HepG2 (cell line): ENCODE measurements around the gene CTIF. TPM values are rescaled to one million over a fixed set of nuclear protein-coding genes. Genes with fewer than 3 reads are reported as not detected.

ENCODE experiments used
- ATAC-seq: fragments of 200-7000 bp; cut with Tn5 transposase; 3 replicates; pipeline ENCODE4 v1.9.1; 2020; ENCODE audit warnings: mild to moderate bottlenecking, moderate library complexity
- BruUV-seq: library from RNA; stranded (reverse); fragments of 400-500 nt; replicated peaks from 2 replicates; lab custom pipeline; 2021; lab: Mats Ljungman, UMichigan
- CTCF ChIA-PET: fragments of 300-600 bp; formaldehyde crosslinking; extraction: SDS; loops from one replicate; lab custom pipeline; 2021; ENCODE audit warnings: low total read pairs, inconsistent platforms, low intra/inter-chr PET ratio; lab: Yijun Ruan, JAX
- POLR2A ChIA-PET: fragments of 350-600 bp; sonication (Branson Sonifier 250); formaldehyde crosslinking; loops from one replicate; lab custom pipeline; 2020; ENCODE audit warnings: antibody characterized with exemption, inconsistent platforms; lab: Yijun Ruan, JAX
- DNase-seq: peaks from one replicate; pipeline ENCODE4 v3.0.0-alpha.2; 2015; ENCODE audit warnings: low spot score
- FAIRE-seq: peaks from 3 replicates; lab custom pipeline; 2011; peaks lifted over from hg19 to GRCh38; lab: Jason Lieb, UNC
- H2AFZ ChIP-seq: one replicate; pipeline ENCODE4 v1.6.1; 2011; ENCODE audit warnings: low read length, inconsistent platforms
- H3K27ac ChIP-seq: fragments of 300-600 bp; 3 replicates; pipeline ENCODE4 v1.8.0; 2011; ENCODE audit warnings: mixed run types, mild to moderate bottlenecking, mixed read lengths, low read length, inconsistent platforms; ENCODE audit not compliant: insufficient read depth; ENCODE audit errors: extremely low read length
- H3K27me3 ChIP-seq, 2 experiments: fragments of 200-600 bp in 1 of 2; 2 replicates in 1 of 2; 3 replicates in 1 of 2; pipeline versions ENCODE4 v1.6.0 to v1.8.0; 2011; ENCODE audit warnings: low read length in 2 of 2, mild to moderate bottlenecking in 2 of 2, moderate library complexity in 2 of 2, inconsistent platforms in 1 of 2; ENCODE audit not compliant: insufficient read depth in 2 of 2, control insufficient read depth in 1 of 2
- H3K36me3 ChIP-seq, 2 experiments: fragments of 200-600 bp in 1 of 2; replicated peaks in 1 of 2; 2 replicates in 1 of 2; 3 replicates in 1 of 2; pipeline versions ENCODE4 v1.5.1 to v1.8.0; 2011; ENCODE audit warnings: low read length in 2 of 2, inconsistent platforms in 1 of 2; ENCODE audit not compliant: insufficient read depth in 2 of 2, control insufficient read depth in 1 of 2
- H3K4me1 ChIP-seq: 2 replicates; pipeline ENCODE4 v1.5.1; 2012; ENCODE audit warnings: low read length, inconsistent platforms; ENCODE audit not compliant: insufficient read depth
- H3K4me2 ChIP-seq: 2 replicates; pipeline ENCODE4 v1.6.0; 2011; ENCODE audit warnings: low read depth, low read length, inconsistent platforms
- H3K4me3 ChIP-seq, 3 experiments: fragments of 200-600 bp in 1 of 3; sonication (generic), shearing (Covaris generic) in 1 of 3; replicated peaks in 1 of 3; 2 replicates each; pipeline ENCODE4 v1.5.1; 2011 to 2016; ENCODE audit warnings: low read length in 3 of 3, inconsistent platforms in 2 of 3, low read depth in 2 of 3, mild to moderate bottlenecking in 2 of 3, control low read depth in 1 of 3, mixed read lengths in 1 of 3; ENCODE audit not compliant: insufficient read depth in 1 of 3
- H3K79me2 ChIP-seq: one replicate; pipeline ENCODE4 v1.6.1; 2011; ENCODE audit warnings: low read length, inconsistent platforms; ENCODE audit not compliant: insufficient read depth
- H3K9ac ChIP-seq: 2 replicates; pipeline ENCODE4 v1.6.0; 2011; ENCODE audit warnings: mild to moderate bottlenecking, low read depth, low read length, inconsistent platforms; ENCODE audit not compliant: insufficient read depth
- H3K9me3 ChIP-seq: 2 replicates; pipeline ENCODE4 v1.5.1; 2012; ENCODE audit warnings: mild to moderate bottlenecking, low read length
- H4K20me1 ChIP-seq: 2 replicates; pipeline ENCODE4 v1.6.0; 2011; ENCODE audit warnings: inconsistent platforms, mild to moderate bottlenecking, low read length, moderate library complexity; ENCODE audit not compliant: insufficient read depth
- CCDC6 ChIP-seq: sonication (generic); formaldehyde crosslinking; IDR thresholded peaks from 2 replicates; pipeline ENCODE4 v1.8.1; 2022; ENCODE audit warnings: mild to moderate bottlenecking, missing genetic modification reagents, moderate library complexity
- FOXO1 ChIP-seq: sonication (generic); formaldehyde crosslinking; IDR thresholded peaks from 2 replicates; pipeline ENCODE4 v1.4.0; 2020; ENCODE audit warnings: missing genetic modification reagents
- NFKB2 ChIP-seq: sonication (generic); formaldehyde crosslinking; IDR thresholded peaks from 2 replicates; pipeline ENCODE4 v1.4.0; 2020; ENCODE audit warnings: missing genetic modification reagents, borderline replicate concordance
- SMARCE1 ChIP-seq: fragments of 450-650 bp; IDR thresholded peaks from 2 replicates; pipeline ENCODE4 v1.6.1; 2017; ENCODE audit warnings: borderline replicate concordance
- TGIF2 ChIP-seq: IDR thresholded peaks from 2 replicates; pipeline ENCODE4 v1.6.1; 2016; ENCODE audit warnings: control low read depth, missing compliant biosample characterization
- TRIM24 ChIP-seq: sonication (generic); formaldehyde crosslinking; IDR thresholded peaks from 2 replicates; pipeline ENCODE4 v1.8.0; 2022; ENCODE audit warnings: mild to moderate bottlenecking, missing genetic modification reagents
- ZFP41 ChIP-seq: sonication (generic); formaldehyde crosslinking; IDR thresholded peaks from 2 replicates; pipeline ENCODE4 v1.4.0; 2020; ENCODE audit warnings: mild to moderate bottlenecking, missing genetic modification reagents, borderline replicate concordance
- ZNF17 ChIP-seq: sonication (generic); formaldehyde crosslinking; IDR thresholded peaks from 2 replicates; pipeline ENCODE4 v1.5.0; 2020; ENCODE audit warnings: mild to moderate bottlenecking, missing genetic modification reagents
- ZNF234 ChIP-seq: sonication (generic); formaldehyde crosslinking; conservative IDR thresholded peaks from 2 replicates; pipeline ENCODE4 v1.5.1; 2020; ENCODE audit warnings: mild to moderate bottlenecking, missing genetic modification reagents
- ZNF468 ChIP-seq: sonication (generic); formaldehyde crosslinking; IDR thresholded peaks from 2 replicates; pipeline ENCODE4 v1.8.0; 2022; ENCODE audit warnings: mild to moderate bottlenecking, moderate library complexity, missing genetic modification reagents
- ZNF720 ChIP-seq: sonication (generic); formaldehyde crosslinking; IDR thresholded peaks from 2 replicates; pipeline ENCODE4 v1.4.0; 2020; ENCODE audit warnings: missing genetic modification reagents
- ZNF883 ChIP-seq: sonication (generic); formaldehyde crosslinking; IDR thresholded peaks from 2 replicates; pipeline ENCODE4 v1.5.1; 2020; ENCODE audit warnings: mild to moderate bottlenecking, missing genetic modification reagents; ENCODE audit errors: not compliant biosample characterization
- WGBS: methylation state at CpG from one replicate; pipeline ENCODE4 v1.1.6; 2017; ENCODE audit warnings: low lambda C conversion rate; 5-methylcytosine and 5-hydroxymethylcytosine counted together
- in situ Hi-C: cut with HindIII; loops from 2 replicates; pipeline ENCODE4 v1.10.0; 2017; ENCODE audit warnings: low pct_unique_long_range_greater_than_20kb; ENCODE audit not compliant: extremely low pct_ligation_motif_present
- intact Hi-C: fragments of 100-400 bp; cut with micrococcal nuclease; formaldehyde crosslinking; loops from one replicate; pipeline ENCODE4 v1.10.0; 2022; ENCODE audit not compliant: unreplicated experiment
- polyA plus RNA-seq, 8 experiments: library from polyadenylated mRNA; depleted of rRNA in 3 of 8; stranded (reverse) in 7 of 8; unstranded in 1 of 8; fragments of >200 nt; fragmentation: Illumina TruSeq in 4 of 8; extraction: Trizol in 4 of 8; gene quantifications; 2 replicates each; pipeline versions ENCODE4 v1.2.1 to v1.2.3, GENCODE V29; 2011 to 2016; ENCODE audit warnings: low read depth in 4 of 8, missing spikeins in 1 of 8, mixed read lengths in 1 of 8; ENCODE audit not compliant: insufficient read depth in 1 of 8
- total RNA-seq, 5 experiments: library from RNA; depleted of rRNA; stranded (reverse); fragments of >200 nt; fragmentation: Illumina TruSeq; extraction: Trizol; gene quantifications; 2 replicates each; pipeline ENCODE4 v1.2.3, GENCODE V29; 2016; ENCODE audit warnings: low read depth in 1 of 5
- TF ChIP-seq, protein P1 (sequence below): sonication (generic); formaldehyde crosslinking; IDR thresholded peaks from one replicate; pipeline ENCODE4 v1.5.1; 2020; ENCODE audit warnings: mild to moderate bottlenecking, missing genetic modification reagents; ENCODE audit errors: not compliant biosample characterization

CTIF gene
- total and polyA plus RNA-seq, 2 of the 13 experiments (the other 11 are each of a cell fraction or from before 2014, with no cell fraction given): 18.2 to 28.0 TPM

DNA sequence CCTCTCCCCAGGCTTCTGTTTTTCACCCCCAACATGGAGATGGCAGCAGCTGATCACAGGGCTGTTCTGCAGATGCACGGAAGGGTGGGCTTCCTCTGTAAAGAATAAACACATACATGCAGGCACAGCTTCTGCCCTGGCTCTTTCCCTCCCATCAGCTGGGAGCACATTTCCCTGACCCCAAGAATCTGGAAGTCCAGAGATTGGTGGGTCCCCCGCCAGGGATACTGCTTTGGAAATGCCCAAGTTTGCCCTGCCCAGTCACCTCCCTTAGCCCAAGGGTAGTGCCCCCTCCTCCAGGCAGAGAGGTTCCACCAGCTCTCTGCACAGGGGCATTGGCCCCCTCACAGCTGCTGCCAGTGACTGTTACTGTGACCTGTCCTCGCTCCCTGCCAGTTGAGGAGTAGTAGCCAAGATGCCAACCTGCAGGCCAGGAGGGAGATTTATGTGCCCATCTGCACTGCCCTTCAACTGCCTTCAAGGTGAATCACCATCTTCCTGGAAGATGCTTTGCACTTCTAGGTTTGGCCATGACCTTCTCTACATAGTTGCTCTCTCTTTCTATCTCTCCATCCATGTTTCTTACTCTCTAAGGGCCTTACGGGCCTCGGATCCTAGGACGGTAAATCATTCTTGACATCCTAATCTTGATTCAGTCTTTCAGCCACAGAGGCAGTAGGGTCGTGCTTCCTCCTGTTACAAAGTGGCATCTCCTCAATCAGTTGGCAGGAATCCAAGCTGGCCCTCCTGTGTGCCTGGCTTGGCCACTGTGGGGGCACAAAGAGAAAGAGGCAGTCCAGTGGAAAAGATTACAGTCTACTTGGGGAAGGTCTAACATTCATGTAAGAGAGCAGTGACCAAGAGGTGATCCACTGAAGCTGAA lies 121.8 kb downstream of the CTIF start:
- ChIA-PET POLR2A (no interaction called here), CTCF (no interaction called here)
- FAIRE-seq: no peak
- Histone ChIP-seq H4K20me1 (0 out of 2 replicates have a peak, but pooled peaks cover 4% of the 10 kb centered on the region), H3K4me2 (no peak overlapping the region), H2AFZ (no peak overlapping the region), H3K36me3 (peaks cover 4 to 9% of the 10 kb centered on the region in 2 experiments; a peak in 3 of 5 replicates), H3K27me3 (no peaks in the 10 kb centered on the region), H3K4me3 (no peak overlapping the region), H3K9ac (no peak overlapping the region), H3K79me2 (no peaks in the 10 kb centered on the region), H3K4me1 (peaks cover 17% of the 10 kb centered on the region), H3K9me3 (no peaks in the 10 kb centered on the region), H3K27ac (no peak overlapping the region)
- WGBS: 90% methylated on average over 4 of the region's 7 CpGs
- no TSS peak for BruUV-seq
- intact Hi-C loops (no loop called here), in situ Hi-C loops (loop anchor here (5.0 kb wide), 2 partner anchors 53 to 188 kb away; no protein-coding TSS in a partner anchor)
- DNase-seq: no peak
- ATAC-seq: no peak
- TF ChIP-seq ZNF468 (CRISPR knock-in tag): no peak
- TF ChIP-seq SMARCE1: no peak
- TF ChIP-seq FOXO1 (CRISPR knock-in tag): no peak
- TF ChIP-seq ZNF17: no peak
- no peak for TF ChIP-seq NFKB2 (CRISPR knock-in tag)
- TF ChIP-seq TRIM24 (CRISPR knock-in tag): no peak
- no peak for TF ChIP-seq CCDC6 (CRISPR knock-in tag)
- TF ChIP-seq ZFP41 (CRISPR knock-in tag): no peak
- TF ChIP-seq ZNF720 (CRISPR knock-in tag): no peak
- no peak for TF ChIP-seq TGIF2 (CRISPR knock-in tag)
- no peak for TF ChIP-seq ZNF234 (CRISPR knock-in tag)
- TF ChIP-seq, protein P1, sequence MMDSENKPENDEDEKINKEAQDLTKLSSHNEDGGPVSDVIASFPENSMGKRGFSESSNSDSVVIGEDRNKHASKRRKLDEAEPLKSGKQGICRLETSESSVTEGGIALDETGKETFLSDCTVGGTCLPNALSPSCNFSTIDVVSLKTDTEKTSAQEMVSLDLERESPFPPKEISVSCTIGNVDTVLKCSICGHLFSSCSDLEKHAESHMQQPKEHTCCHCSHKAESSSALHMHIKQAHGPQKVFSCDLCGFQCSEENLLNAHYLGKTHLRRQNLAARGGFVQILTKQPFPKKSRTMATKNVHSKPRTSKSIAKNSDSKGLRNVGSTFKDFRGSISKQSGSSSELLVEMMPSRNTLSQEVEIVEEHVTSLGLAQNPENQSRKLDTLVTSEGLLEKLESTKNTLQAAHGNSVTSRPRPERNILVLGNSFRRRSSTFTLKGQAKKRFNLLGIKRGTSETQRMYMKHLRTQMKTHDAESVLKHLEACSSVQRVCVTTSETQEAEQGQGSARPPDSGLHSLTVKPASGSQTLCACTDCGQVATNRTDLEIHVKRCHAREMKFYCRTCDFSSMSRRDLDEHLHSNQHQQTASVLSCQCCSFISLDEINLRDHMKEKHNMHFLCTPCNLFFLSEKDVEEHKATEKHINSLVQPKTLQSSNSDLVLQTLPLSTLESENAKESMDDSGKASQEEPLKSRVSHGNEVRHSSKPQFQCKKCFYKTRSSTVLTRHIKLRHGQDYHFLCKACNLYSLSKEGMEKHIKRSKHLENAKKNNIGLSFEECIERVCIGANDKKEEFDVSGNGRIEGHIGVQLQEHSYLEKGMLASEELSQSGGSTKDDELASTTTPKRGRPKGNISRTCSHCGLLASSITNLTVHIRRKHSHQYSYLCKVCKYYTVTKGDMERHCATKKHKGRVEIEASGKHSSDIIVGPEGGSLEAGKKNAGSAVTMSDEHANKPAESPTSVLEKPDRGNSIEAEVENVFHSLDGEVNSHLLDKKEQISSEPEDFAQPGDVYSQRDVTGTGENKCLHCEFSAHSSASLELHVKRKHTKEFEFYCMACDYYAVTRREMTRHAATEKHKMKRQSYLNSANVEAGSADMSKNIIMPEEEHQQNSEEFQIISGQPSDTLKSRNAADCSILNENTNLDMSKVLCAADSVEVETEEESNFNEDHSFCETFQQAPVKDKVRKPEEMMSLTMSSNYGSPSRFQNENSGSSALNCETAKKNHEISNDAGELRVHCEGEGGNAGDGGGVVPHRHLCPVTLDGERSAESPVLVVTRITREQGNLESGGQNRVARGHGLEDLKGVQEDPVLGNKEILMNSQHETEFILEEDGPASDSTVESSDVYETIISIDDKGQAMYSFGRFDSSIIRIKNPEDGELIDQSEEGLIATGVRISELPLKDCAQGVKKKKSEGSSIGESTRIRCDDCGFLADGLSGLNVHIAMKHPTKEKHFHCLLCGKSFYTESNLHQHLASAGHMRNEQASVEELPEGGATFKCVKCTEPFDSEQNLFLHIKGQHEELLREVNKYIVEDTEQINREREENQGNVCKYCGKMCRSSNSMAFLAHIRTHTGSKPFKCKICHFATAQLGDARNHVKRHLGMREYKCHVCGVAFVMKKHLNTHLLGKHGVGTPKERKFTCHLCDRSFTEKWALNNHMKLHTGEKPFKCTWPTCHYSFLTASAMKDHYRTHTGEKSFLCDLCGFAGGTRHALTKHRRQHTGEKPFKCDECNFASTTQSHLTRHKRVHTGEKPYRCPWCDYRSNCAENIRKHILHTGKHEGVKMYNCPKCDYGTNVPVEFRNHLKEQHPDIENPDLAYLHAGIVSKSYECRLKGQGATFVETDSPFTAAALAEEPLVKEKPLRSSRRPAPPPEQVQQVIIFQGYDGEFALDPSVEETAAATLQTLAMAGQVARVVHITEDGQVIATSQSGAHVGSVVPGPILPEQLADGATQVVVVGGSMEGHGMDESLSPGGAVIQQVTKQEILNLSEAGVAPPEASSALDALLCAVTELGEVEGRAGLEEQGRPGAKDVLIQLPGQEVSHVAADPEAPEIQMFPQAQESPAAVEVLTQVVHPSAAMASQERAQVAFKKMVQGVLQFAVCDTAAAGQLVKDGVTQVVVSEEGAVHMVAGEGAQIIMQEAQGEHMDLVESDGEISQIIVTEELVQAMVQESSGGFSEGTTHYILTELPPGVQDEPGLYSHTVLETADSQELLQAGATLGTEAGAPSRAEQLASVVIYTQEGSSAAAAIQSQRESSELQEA (CRISPR knock-in tag): no peak
- no peak for TF ChIP-seq ZNF883 (CRISPR knock-in tag)
